DOHH2 (cell line): ENCODE measurements around the gene TUBB.
"Not testable (repeated sequence)": the region's sequence is repeated elsewhere in the genome, so short reads cannot be mapped to it uniquely, and the experiment has no call there.

ENCODE experiments used
- H3F3A ChIP-seq: fragments of 200-600 bp; sonication (generic), shearing (Covaris generic); 2 replicates; pipeline ENCODE4 v1.6.0; 2016; ENCODE audit warnings: antibody characterized with exemption, mild to moderate bottlenecking; ENCODE audit not compliant: control insufficient read depth, insufficient read depth
- H3K27ac ChIP-seq: fragments of 200-600 bp; sonication (generic); 2 replicates; pipeline ENCODE4 v1.5.1; 2014; ENCODE audit warnings: low read depth, mild to moderate bottlenecking, low read length, moderate library complexity
- H3K27me3 ChIP-seq: fragments of 200-600 bp; sonication (generic); 2 replicates; pipeline ENCODE4 v1.6.1; 2014; ENCODE audit warnings: mild to moderate bottlenecking, low read length, mixed read lengths; ENCODE audit not compliant: control insufficient read depth
- H3K36me3 ChIP-seq: fragments of 200-600 bp; sonication (generic); 2 replicates; pipeline ENCODE4 v1.6.1; 2014; ENCODE audit warnings: mild to moderate bottlenecking, low read length, moderate library complexity, mixed read lengths; ENCODE audit not compliant: control insufficient read depth
- H3K4me1 ChIP-seq: fragments of 200-600 bp; sonication (generic); 2 replicates; pipeline ENCODE4 v1.6.1; 2014; ENCODE audit warnings: mild to moderate bottlenecking, low read length, mixed read lengths; ENCODE audit not compliant: control insufficient read depth
- H3K4me2 ChIP-seq: fragments of 200-600 bp; sonication (generic); 2 replicates; pipeline ENCODE4 v1.6.0; 2014; ENCODE audit warnings: mild to moderate bottlenecking, low read length, moderate library complexity
- H3K4me3 ChIP-seq: fragments of 200-600 bp; sonication (generic); 2 replicates; pipeline ENCODE4 v1.5.1; 2014; ENCODE audit warnings: mild to moderate bottlenecking, low read length, mixed read lengths
- H3K79me2 ChIP-seq: fragments of 200-600 bp; sonication (generic); 2 replicates; pipeline ENCODE4 v1.6.1; 2014; ENCODE audit warnings: mild to moderate bottlenecking, low read length, mixed read lengths; ENCODE audit not compliant: control insufficient read depth
- H3K9me2 ChIP-seq: fragments of 200-600 bp; sonication (generic); replicated peaks from 2 replicates; pipeline ENCODE4 v1.6.1; 2014; ENCODE audit warnings: mild to moderate bottlenecking, low read length, mixed read lengths; ENCODE audit not compliant: control insufficient read depth
- H3K9me3 ChIP-seq: fragments of 200-600 bp; sonication (generic); 2 replicates; pipeline ENCODE4 v1.6.1; 2014; ENCODE audit warnings: antibody characterized with exemption, low read length, mixed read lengths; ENCODE audit not compliant: control insufficient read depth, insufficient read depth
- H4K20me1 ChIP-seq: fragments of 200-600 bp; sonication (generic); 2 replicates; pipeline ENCODE4 v1.6.0; 2014; ENCODE audit warnings: low read depth, mild to moderate bottlenecking, antibody characterized with exemption, low read length, moderate library complexity; ENCODE audit not compliant: control insufficient read depth, insufficient read depth
- EZH2phosphoT487 ChIP-seq: fragments of 200-600 bp; sonication (generic); IDR thresholded peaks from 2 replicates; pipeline ENCODE4 v1.6.1; 2017; ENCODE audit warnings: borderline replicate concordance, mild to moderate bottlenecking, antibody characterized with exemption, low read length, moderate library complexity, mixed read lengths
- TF ChIP-seq, protein P1 (sequence below): fragments of 200-600 bp; sonication (generic); IDR thresholded peaks from one replicate; pipeline ENCODE4 v1.5.1; 2014; ENCODE audit warnings: antibody characterized with exemption, mild to moderate bottlenecking, low read depth, low read length; ENCODE audit not compliant: poor library complexity, severe bottlenecking

Gene TUBB

GRCh38 chr6:30723843-30724741 is 3.9 kb downstream of the TUBB start:
- not testable (repeated sequence) for H3K4me3 ChIP-seq, H3K27ac ChIP-seq, H3K9me2 ChIP-seq, H3K9me3 ChIP-seq, H3K27me3 ChIP-seq
- peaks cover 59% of the 10 kb centered on the region for H3K79me2 ChIP-seq
- H3K4me1 ChIP-seq, result peaks cover 38% of the 10 kb centered on the region
- H4K20me1 ChIP-seq, result peaks cover 18% of the 10 kb centered on the region
- peak overlapping the region; percentile 94 for H3K4me2 ChIP-seq
- H3F3A ChIP-seq, result peaks cover 81% of the 10 kb centered on the region
- peaks cover 77% of the 10 kb centered on the region for H3K36me3 ChIP-seq

DNA sequence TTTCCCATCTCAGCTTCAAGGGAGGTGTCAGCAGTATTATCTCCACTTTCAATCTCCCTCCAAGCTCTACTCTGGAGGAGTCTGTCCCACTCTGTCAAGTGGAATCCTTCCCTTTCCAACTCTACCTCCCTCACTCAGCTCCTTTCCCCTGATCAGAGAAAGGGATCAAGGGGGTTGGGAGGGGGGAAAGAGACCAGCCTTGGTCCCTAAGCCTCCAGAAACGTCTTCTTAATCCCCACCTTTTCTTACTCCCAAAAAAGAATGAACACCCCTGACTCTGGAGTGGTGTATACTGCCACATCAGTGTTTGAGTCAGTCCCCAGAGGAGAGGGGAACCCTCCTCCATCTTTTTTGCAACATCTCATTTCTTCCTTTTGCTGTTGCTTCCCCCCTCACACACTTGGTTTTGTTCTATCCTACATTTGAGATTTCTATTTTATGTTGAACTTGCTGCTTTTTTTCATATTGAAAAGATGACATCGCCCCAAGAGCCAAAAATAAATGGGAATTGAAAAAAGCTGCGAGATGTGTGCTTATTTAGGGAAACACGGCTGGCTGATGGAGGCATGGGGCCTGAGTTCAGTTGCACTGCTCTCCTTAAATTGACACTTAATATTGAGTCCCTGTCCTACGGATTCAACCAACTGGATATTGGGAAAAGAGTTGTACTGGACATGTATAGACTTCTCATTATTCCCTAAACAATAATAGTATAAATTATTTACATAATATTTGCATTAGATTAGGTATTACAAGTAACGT is 4.9 kb downstream of the TUBB start:
- Histone ChIP-seq H3K4me2 (peak overlapping the region; percentile 7; the same call in 1 of the 2 replicates), H3K4me3 (no peak overlapping the region), H3K4me1 (peaks cover 33% of the 10 kb centered on the region), H3K79me2 (peaks cover 51% of the 10 kb centered on the region), H3K27ac (peak overlapping the region; percentile 11; the same call in 1 of the 2 replicates), H3K9me3 (no peaks in the 10 kb centered on the region), H3K36me3 (peaks cover 81% of the 10 kb centered on the region), H3K27me3 (no peaks in the 10 kb centered on the region), H3K9me2 (no peaks in the 10 kb centered on the region), H4K20me1 (peaks cover 18% of the 10 kb centered on the region), H3F3A (peaks cover 76% of the 10 kb centered on the region)
- TF ChIP-seq, protein P1, sequence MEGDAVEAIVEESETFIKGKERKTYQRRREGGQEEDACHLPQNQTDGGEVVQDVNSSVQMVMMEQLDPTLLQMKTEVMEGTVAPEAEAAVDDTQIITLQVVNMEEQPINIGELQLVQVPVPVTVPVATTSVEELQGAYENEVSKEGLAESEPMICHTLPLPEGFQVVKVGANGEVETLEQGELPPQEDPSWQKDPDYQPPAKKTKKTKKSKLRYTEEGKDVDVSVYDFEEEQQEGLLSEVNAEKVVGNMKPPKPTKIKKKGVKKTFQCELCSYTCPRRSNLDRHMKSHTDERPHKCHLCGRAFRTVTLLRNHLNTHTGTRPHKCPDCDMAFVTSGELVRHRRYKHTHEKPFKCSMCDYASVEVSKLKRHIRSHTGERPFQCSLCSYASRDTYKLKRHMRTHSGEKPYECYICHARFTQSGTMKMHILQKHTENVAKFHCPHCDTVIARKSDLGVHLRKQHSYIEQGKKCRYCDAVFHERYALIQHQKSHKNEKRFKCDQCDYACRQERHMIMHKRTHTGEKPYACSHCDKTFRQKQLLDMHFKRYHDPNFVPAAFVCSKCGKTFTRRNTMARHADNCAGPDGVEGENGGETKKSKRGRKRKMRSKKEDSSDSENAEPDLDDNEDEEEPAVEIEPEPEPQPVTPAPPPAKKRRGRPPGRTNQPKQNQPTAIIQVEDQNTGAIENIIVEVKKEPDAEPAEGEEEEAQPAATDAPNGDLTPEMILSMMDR, result no peak
- no peak for TF ChIP-seq EZH2phosphoT487

DNA sequence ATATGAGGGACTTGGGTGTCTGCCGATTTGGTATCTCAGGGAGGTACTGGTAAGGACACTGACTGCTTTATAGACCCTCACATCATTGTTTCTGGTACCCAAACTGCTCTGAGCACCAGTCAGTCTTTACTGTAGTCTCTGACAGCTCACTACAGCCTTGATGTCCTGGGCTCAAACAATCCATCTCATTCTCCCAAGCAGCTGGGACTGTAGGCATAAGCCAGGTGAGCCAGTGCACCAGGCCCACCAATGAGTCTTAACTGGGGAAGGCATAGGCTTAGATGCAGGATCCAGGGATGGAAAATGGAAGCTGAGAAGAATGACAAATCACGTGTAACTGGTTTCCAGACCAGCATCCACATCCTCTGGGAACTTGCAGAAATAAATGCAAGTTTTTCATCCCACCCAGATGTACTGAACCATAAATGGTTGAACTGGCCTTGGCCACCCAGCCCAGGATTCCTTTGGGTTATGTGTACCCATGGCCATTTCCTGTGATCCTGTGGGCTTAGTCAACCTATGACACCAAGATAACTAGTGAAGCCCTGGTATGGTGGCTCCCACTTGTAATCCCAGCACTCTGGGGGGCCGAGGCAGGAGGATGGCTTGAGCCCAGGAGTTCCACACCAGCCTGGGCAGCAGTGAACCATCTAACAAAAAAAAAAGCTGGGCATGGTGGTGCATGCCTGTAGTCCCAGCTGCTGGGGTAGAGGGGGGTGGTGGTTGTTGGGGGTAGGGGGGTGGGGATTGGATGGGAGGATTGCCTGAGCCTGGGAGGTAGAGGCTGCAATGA is 5.8 kb downstream of the TUBB start:
- H3K4me2 ChIP-seq, result no peak overlapping the region

More for the DNA sequence above, 5.8 kb downstream of the TUBB start:
- Histone ChIP-seq H3K27ac (peak overlapping the region; percentile 11; the same call in 1 of the 2 replicates), H3K4me3 (no peak overlapping the region), H3K27me3 (no peaks in the 10 kb centered on the region), H3K36me3 (peaks cover 79% of the 10 kb centered on the region), H3F3A (peaks cover 70% of the 10 kb centered on the region), H3K4me1 (peaks cover 41% of the 10 kb centered on the region), H3K9me2 (no peaks in the 10 kb centered on the region), H3K9me3 (no peaks in the 10 kb centered on the region), H3K79me2 (peaks cover 43% of the 10 kb centered on the region), H4K20me1 (peaks cover 18% of the 10 kb centered on the region)
- TF ChIP-seq, protein P1, result no peak
- no peak for TF ChIP-seq EZH2phosphoT487
